A549 (cell line): ENCODE measurements around the gene RNF217. TPM values are rescaled to one million over a fixed set of nuclear protein-coding genes. Genes with fewer than 3 reads are reported as not detected.

Experiments used
- ATAC-seq, 2 experiments: fragments of 200-7000 bp in 1 of 2; fragments of >200 bp in 1 of 2; cut with Nextera tagmentation in 1 of 2; cut with Tn5 transposase in 1 of 2; 3 replicates each; pipeline versions ENCODE4 v1.8.0 to v1.9.1; 2018 to 2020; ENCODE audit warnings: mild to moderate bottlenecking in 1 of 2, moderate library complexity in 1 of 2
- CTCF ChIA-PET: fragments of 300-600 bp; sonication (Branson Sonifier 250); formaldehyde crosslinking; extraction: SDS; loops from one replicate; lab custom pipeline; 2021; ENCODE audit warnings: antibody characterized with exemption, inconsistent platforms; lab: Yijun Ruan, JAX
- POLR2A ChIA-PET: fragments of 350-600 bp; formaldehyde crosslinking; extraction: SDS; loops from one replicate; lab custom pipeline; 2021; ENCODE audit warnings: antibody characterized with exemption, inconsistent platforms; lab: Yijun Ruan, JAX
- DNase-seq, 2 experiments: peaks; one replicate each; pipeline versions ENCODE4 v3.0.0 to v3.0.0-alpha.2; 2011 to 2016; ENCODE audit warnings: low read depth in 1 of 2, low spot score in 1 of 2
- FAIRE-seq: peaks from 2 replicates; lab custom pipeline; 2011; peaks lifted over from hg19 to GRCh38; lab: Jason Lieb, UNC
- H3K27ac ChIP-seq, 2 experiments: fragments of >200 bp; sonication (Bioruptor Twin); formaldehyde crosslinking; 3 replicates each; pipeline ENCODE4 v1.5.1; 2016 to 2017
- H3K4me1 ChIP-seq: fragments of >200 bp; sonication (Bioruptor Twin); formaldehyde crosslinking; 3 replicates; pipeline ENCODE4 v1.6.1; 2016
- H3K4me2 ChIP-seq: fragments of >200 bp; sonication (Bioruptor Twin); formaldehyde crosslinking; 3 replicates; pipeline ENCODE4 v1.6.1; 2016
- H3K4me3 ChIP-seq: fragments of >200 bp; sonication (Bioruptor Twin); formaldehyde crosslinking; 3 replicates; pipeline ENCODE4 v1.5.1; 2016
- H3K9me3 ChIP-seq: fragments of >200 bp; sonication (Bioruptor Twin); formaldehyde crosslinking; 3 replicates; pipeline ENCODE4 v1.6.1; 2016
- CBX2 ChIP-seq: fragments of 200-600 bp; sonication (generic); IDR thresholded peaks from 2 replicates; pipeline ENCODE4 v1.6.1; 2016; ENCODE audit warnings: low read depth, mild to moderate bottlenecking, borderline replicate concordance
- CEBPB ChIP-seq, 2 experiments: fragments of >200 bp in 1 of 2; sonication (Bioruptor Twin) in 1 of 2; formaldehyde crosslinking in 1 of 2; IDR thresholded peaks; 2 replicates each; pipeline ENCODE4 v1.6.1; 2012 to 2016
- CHD4 ChIP-seq: fragments of 200-600 bp; sonication (generic); IDR thresholded peaks from 2 replicates; pipeline ENCODE4 v1.6.1; 2016; ENCODE audit warnings: antibody characterized with exemption, mild to moderate bottlenecking, borderline replicate concordance
- EHF ChIP-seq: fragments of 250-450 bp; sonication (Bioruptor Pico); IDR thresholded peaks from 2 replicates; pipeline ENCODE4 v1.5.0; 2020; ENCODE audit warnings: mild to moderate bottlenecking
- FOSB ChIP-seq: fragments of 250-450 bp; sonication (Bioruptor Pico); IDR thresholded peaks from 2 replicates; pipeline ENCODE4 v1.5.0; 2020; ENCODE audit warnings: mild to moderate bottlenecking, moderate library complexity
- FOXS1 ChIP-seq: fragments of 250-450 bp; sonication (Bioruptor Pico); IDR thresholded peaks from 2 replicates; pipeline ENCODE4 v1.5.0; 2020; ENCODE audit warnings: mild to moderate bottlenecking, moderate library complexity
- GATA3 ChIP-seq: IDR thresholded peaks from 2 replicates; pipeline ENCODE4 v1.6.1; 2012; ENCODE audit warnings: borderline replicate concordance
- KDM1A ChIP-seq: fragments of 200-600 bp; sonication (generic); IDR thresholded peaks from 2 replicates; pipeline ENCODE4 v1.6.1; 2016; ENCODE audit warnings: low read depth, mild to moderate bottlenecking
- KDM5A ChIP-seq: fragments of 200-600 bp; sonication (generic); IDR thresholded peaks from 2 replicates; pipeline ENCODE4 v1.6.1; 2016; ENCODE audit warnings: antibody characterized with exemption, mild to moderate bottlenecking
- MAFK ChIP-seq: fragments of 450-650 bp; IDR thresholded peaks from 2 replicates; pipeline ENCODE4 v1.6.1; 2014; ENCODE audit not compliant: partially characterized antibody
- MYC ChIP-seq: IDR thresholded peaks from 2 replicates; pipeline ENCODE4 v1.6.1; 2012; ENCODE audit warnings: mild to moderate bottlenecking, inconsistent platforms, low read length, improper control_type of control experiment, borderline replicate concordance
- NR3C1 ChIP-seq: fragments of >200 bp; sonication (Bioruptor Twin); formaldehyde crosslinking; IDR thresholded peaks from 3 replicates; pipeline ENCODE4 v1.6.1; 2017
- PHF8 ChIP-seq: fragments of 200-600 bp; sonication (generic); IDR thresholded peaks from 2 replicates; pipeline ENCODE4 v1.6.1; 2016; ENCODE audit warnings: low read depth, mild to moderate bottlenecking, antibody characterized with exemption, moderate library complexity, borderline replicate concordance
- RCOR1 ChIP-seq: fragments of 150-350 bp; IDR thresholded peaks from 2 replicates; pipeline ENCODE4 v1.6.1; 2014; ENCODE audit warnings: antibody characterized with exemption, low read length, low read depth
- SMC3 ChIP-seq: fragments of >200 bp; sonication (Bioruptor Twin); formaldehyde crosslinking; IDR thresholded peaks from 3 replicates; pipeline ENCODE4 v1.6.1; 2018; ENCODE audit warnings: inconsistent platforms
- TP53 ChIP-seq: fragments of 250-450 bp; sonication (Bioruptor Pico); IDR thresholded peaks from 2 replicates; pipeline ENCODE4 v1.5.0; 2021; ENCODE audit warnings: mild to moderate bottlenecking, moderate library complexity
- ZSCAN20 ChIP-seq: fragments of 250-450 bp; sonication (Bioruptor Pico); IDR thresholded peaks from 2 replicates; pipeline ENCODE4 v1.8.0; 2022; ENCODE audit warnings: mild to moderate bottlenecking, moderate library complexity
- WGBS: methylation state at CpG from one replicate; pipeline ENCODE4 v1.1.6; 2017; ENCODE audit errors: missing lambda C conversion rate; 5-methylcytosine and 5-hydroxymethylcytosine counted together
- polyA plus RNA-seq, 4 experiments: library from polyadenylated mRNA; depleted of rRNA in 3 of 4; stranded (reverse); fragments of >200 nt; fragmentation: RNase III in 1 of 4; extraction: RNeasy Plus Mini Kit Qiagen cat#74134 plus additional on column Dnase treatment in 1 of 4; gene quantifications; 2 replicates in 3 of 4; 3 replicates in 1 of 4; pipeline ENCODE4 v1.2.3, GENCODE V29; 2011 to 2017
- TF ChIP-seq, protein P1 (sequence below): fragments of 200-600 bp; sonication (generic); IDR thresholded peaks from 2 replicates; pipeline ENCODE4 v1.6.1; 2016; ENCODE audit warnings: antibody characterized with exemption, mild to moderate bottlenecking, moderate library complexity
- TF ChIP-seq, protein P2 (sequence below): fragments of >200 bp; sonication (Bioruptor Twin); formaldehyde crosslinking; IDR thresholded peaks from 2 replicates; pipeline ENCODE4 v1.6.1; 2016
- TF ChIP-seq, protein P3 (sequence below): fragments of 250-450 bp; sonication (Bioruptor Pico); IDR thresholded peaks from 2 replicates; pipeline ENCODE4 v1.5.0; 2020; ENCODE audit warnings: low read depth, mild to moderate bottlenecking, moderate library complexity
- TF ChIP-seq, protein P4 (sequence below): IDR thresholded peaks from 2 replicates; pipeline ENCODE4 v1.6.1; 2012; ENCODE audit warnings: low read depth, borderline replicate concordance

The RNF217 gene
- polyA plus RNA-seq, 2 of the 4 experiments (the other 2 are of a cell fraction): 5.7 to 20.0 TPM

DNA sequence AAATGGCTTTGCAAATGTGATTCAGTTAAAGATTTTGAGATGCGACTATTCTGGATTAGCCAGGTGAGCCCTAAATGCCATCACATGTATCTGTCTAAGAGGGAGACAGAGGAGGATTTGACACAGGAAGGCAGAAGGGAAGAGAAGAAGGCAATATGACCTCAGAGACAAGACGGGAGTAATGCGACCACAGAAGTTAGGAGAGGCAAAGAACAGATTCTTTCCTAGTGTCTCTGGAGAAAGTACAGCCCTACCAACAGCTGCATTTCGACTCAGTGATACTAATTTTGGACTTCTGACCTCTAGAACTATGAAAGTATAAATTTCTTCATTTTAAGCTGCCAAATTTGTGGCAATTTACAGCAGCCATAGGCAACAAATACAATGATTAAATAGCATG is 167.1 kb downstream of the RNF217 start:
- Histone ChIP-seq H3K4me1 (peaks cover 4% of the 10 kb centered on the region), H3K4me2 (no peak overlapping the region), H3K9me3 (no peaks in the 10 kb centered on the region), H3K27ac (no peak overlapping the region), H3K4me3 (no peak overlapping the region)
- CTCF ChIA-PET: no interaction called here
- WGBS: 70% methylated on average over 4 of the region's 4 CpGs
- DNase-seq (no peak), ATAC-seq (no peak), FAIRE-seq (no peak)
- POLR2A ChIA-PET: no interaction called here
- TF ChIP-seq MAFK: no peak
- TF ChIP-seq, protein P1, sequence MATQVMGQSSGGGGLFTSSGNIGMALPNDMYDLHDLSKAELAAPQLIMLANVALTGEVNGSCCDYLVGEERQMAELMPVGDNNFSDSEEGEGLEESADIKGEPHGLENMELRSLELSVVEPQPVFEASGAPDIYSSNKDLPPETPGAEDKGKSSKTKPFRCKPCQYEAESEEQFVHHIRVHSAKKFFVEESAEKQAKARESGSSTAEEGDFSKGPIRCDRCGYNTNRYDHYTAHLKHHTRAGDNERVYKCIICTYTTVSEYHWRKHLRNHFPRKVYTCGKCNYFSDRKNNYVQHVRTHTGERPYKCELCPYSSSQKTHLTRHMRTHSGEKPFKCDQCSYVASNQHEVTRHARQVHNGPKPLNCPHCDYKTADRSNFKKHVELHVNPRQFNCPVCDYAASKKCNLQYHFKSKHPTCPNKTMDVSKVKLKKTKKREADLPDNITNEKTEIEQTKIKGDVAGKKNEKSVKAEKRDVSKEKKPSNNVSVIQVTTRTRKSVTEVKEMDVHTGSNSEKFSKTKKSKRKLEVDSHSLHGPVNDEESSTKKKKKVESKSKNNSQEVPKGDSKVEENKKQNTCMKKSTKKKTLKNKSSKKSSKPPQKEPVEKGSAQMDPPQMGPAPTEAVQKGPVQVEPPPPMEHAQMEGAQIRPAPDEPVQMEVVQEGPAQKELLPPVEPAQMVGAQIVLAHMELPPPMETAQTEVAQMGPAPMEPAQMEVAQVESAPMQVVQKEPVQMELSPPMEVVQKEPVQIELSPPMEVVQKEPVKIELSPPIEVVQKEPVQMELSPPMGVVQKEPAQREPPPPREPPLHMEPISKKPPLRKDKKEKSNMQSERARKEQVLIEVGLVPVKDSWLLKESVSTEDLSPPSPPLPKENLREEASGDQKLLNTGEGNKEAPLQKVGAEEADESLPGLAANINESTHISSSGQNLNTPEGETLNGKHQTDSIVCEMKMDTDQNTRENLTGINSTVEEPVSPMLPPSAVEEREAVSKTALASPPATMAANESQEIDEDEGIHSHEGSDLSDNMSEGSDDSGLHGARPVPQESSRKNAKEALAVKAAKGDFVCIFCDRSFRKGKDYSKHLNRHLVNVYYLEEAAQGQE: no peak
- no peak for TF ChIP-seq CBX2
- TF ChIP-seq RCOR1: no peak

DNA sequence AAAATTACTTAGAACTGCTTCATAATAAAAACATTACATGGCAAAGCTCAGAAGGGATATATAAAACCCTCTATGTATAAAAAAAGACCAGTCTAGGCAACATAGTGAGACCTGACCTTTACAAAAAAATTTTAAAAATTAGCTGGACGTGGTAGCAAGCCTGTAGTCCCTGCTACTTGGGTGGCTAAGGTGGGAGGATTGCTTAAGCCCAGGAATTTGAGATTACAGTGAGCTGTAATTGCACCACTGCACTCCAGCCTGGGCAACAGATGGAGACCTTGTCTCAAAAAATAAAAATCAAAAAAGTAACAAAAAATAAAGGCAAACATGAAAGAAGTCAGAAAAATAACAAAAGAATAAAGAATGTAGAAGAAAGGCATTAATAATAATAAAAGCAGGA is 169.8 kb downstream of the RNF217 start:
- Histone ChIP-seq H3K27ac (no peak overlapping the region), H3K4me2 (no peak overlapping the region), H3K9me3 (no peaks in the 10 kb centered on the region), H3K4me1 (no peaks in the 10 kb centered on the region), H3K4me3 (no peak overlapping the region)
- ChIA-PET POLR2A (no interaction called here), CTCF (interaction anchor here (0.6 kb wide), 1 partner anchor 248 kb away, joined by 3 read pairs; no protein-coding TSS in a partner anchor)
- no peak for DNase-seq
- no peak for TF ChIP-seq FOSB (CRISPR knock-in tag)
- no peak for ATAC-seq
- WGBS: 21% methylated on average over 1 of the region's 1 CpG
- no peak for FAIRE-seq

DNA sequence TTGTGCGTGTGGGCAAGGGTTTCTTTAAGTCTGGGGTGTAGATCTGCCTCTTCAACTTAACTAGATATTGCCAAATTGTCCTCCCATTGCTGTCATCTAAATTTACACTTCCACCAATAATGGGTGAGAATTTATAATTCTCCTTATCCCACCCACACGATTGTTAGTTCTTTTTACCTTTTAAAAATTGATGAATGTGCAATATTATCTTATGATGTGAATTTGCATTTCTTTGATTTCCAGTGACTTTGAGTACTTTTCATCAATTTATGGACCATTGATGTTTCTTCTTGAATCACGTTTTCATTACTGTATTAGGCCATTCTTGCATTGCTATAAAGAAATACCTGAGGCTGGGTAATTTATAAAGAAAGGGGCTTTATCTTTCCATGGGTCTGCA is 174.1 kb downstream of the RNF217 start:
- H3K4me3 ChIP-seq: no peak overlapping the region
- no peaks in the 10 kb centered on the region for H3K9me3 ChIP-seq
- no peaks in the 10 kb centered on the region for H3K4me1 ChIP-seq
- FAIRE-seq (no peak), DNase-seq (no peak), ATAC-seq (no peak)
- TF ChIP-seq MAFK: peak; percentile 70
- TF ChIP-seq GATA3: no peak
- POLR2A ChIA-PET: no interaction called here
- no peak overlapping the region for H3K4me2 ChIP-seq
- CTCF ChIA-PET: no interaction called here
- no peak overlapping the region for H3K27ac ChIP-seq
- WGBS: 50% methylated on average over 3 of the region's 3 CpGs

DNA sequence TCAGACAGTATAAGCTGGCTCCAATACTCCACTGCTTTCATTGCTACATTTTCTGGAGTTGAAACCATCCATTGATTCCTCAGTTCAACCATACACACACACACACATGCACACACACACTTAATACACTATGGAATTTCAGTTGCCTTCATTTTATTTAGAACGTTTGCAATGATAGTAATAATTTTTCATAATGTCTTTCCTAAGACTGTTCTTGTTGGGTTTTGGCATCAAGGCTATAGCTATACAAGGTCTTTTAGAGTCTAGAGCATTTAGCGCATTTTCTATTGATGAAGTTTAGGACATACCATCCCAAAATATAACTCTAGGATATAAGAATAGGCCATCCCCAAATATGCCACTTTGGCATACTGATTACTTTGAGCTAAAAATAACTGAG is 175.8 kb downstream of the RNF217 start:
- FAIRE-seq (no peak), ATAC-seq (no peak), DNase-seq (no peak)
- no peaks in the 10 kb centered on the region for H3K9me3 ChIP-seq
- H3K4me1 ChIP-seq: no peaks in the 10 kb centered on the region
- CTCF ChIA-PET: interaction anchor here (1.0 kb wide), 1 partner anchor 10 kb away, joined by 4 read pairs; no protein-coding TSS in a partner anchor
- no peak overlapping the region for H3K27ac ChIP-seq
- no peak for TF ChIP-seq TP53 (CRISPR knock-in tag)
- no peak for TF ChIP-seq NR3C1
- TF ChIP-seq, protein P2, sequence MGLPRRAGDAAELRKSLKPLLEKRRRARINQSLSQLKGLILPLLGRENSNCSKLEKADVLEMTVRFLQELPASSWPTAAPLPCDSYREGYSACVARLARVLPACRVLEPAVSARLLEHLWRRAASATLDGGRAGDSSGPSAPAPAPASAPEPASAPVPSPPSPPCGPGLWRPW: no peak
- TF ChIP-seq, protein P3, sequence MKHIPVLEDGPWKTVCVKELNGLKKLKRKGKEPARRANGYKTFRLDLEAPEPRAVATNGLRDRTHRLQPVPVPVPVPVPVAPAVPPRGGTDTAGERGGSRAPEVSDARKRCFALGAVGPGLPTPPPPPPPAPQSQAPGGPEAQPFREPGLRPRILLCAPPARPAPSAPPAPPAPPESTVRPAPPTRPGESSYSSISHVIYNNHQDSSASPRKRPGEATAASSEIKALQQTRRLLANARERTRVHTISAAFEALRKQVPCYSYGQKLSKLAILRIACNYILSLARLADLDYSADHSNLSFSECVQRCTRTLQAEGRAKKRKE (CRISPR knock-in tag): no peak
- TF ChIP-seq KDM5A: no peak
- no peak for TF ChIP-seq FOXS1 (CRISPR knock-in tag)
- TF ChIP-seq PHF8: no peak
- TF ChIP-seq RCOR1: no peak
- TF ChIP-seq KDM1A: no peak
- no peak for TF ChIP-seq CHD4
- TF ChIP-seq FOSB (CRISPR knock-in tag): no peak
- TF ChIP-seq CEBPB (IDR thresholded peaks at IDR 0.05): no peak
- TF ChIP-seq, protein P4, sequence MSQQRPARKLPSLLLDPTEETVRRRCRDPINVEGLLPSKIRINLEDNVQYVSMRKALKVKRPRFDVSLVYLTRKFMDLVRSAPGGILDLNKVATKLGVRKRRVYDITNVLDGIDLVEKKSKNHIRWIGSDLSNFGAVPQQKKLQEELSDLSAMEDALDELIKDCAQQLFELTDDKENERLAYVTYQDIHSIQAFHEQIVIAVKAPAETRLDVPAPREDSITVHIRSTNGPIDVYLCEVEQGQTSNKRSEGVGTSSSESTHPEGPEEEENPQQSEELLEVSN: no peak
- TF ChIP-seq SMC3: no peak
- no peak for TF ChIP-seq MYC
- no peak for TF ChIP-seq ZSCAN20
- TF ChIP-seq EHF (CRISPR knock-in tag): no peak
- POLR2A ChIA-PET: no interaction called here
- H3K4me3 ChIP-seq: no peak overlapping the region
- no peak overlapping the region for H3K4me2 ChIP-seq
- 86% methylated on average over 2 of the region's 2 CpGs for WGBS
